Stimulated activated CD8-positive, alpha-beta memory T cell treated with anti-CD3 and anti-CD28 coated beads, Interleukin-12 subunit alpha, Interleukin-12 subunit beta, amount 100 ng/mL, for 1 hour (primary cell): ENCODE measurements around the gene RIC3.
"Not testable (repeated sequence)": the region's sequence is repeated elsewhere in the genome, so short reads cannot be mapped to it uniquely, and the experiment has no call there.

Experiments used
- DNase-seq: peaks from one replicate; pipeline ENCODE4 v3.0.0-alpha.2; 2020; ENCODE audit warnings: low read depth

The RIC3 gene

DNA sequence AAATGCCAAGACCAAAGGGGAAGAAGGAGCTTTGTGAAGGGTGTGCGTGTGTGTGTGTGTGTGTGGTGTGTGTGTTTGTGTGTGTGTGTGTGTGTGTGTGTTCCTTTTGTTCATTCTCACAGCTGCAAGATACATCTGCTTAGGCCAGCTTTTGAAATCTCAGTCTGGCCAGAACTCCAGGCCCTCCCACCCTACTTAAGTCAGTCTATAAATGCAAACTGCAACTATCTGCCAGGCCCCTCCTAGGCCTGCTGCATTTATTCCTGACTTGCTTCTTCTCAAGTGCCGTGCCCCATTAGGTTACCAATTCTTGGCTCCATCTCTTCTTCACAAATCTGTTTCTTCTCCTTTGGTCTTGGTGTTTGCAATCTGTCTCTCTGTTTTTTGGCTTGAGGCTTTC is 21.6 kb upstream of the RIC3 start:
- DNase-seq = no peak

DNA sequence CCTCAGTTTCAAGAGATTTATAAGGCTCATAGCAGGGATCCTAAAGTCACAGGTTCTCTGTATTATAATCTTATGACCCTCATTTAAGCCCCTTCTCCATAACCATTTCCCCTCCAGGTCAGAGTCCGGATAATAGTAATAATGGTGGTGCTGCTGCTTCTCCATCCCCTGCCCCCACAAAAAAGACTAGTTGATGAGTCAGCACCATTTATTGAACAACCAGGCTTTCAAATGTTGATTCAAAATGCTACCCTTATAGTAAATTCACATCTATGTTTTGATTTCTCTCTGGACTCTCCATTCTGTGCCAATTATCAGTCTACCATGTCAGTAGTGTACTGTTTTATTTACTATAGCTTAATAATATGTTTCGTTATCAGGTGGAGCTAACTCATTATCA is 17.6 kb upstream of the RIC3 start:
- no peak for DNase-seq

DNA sequence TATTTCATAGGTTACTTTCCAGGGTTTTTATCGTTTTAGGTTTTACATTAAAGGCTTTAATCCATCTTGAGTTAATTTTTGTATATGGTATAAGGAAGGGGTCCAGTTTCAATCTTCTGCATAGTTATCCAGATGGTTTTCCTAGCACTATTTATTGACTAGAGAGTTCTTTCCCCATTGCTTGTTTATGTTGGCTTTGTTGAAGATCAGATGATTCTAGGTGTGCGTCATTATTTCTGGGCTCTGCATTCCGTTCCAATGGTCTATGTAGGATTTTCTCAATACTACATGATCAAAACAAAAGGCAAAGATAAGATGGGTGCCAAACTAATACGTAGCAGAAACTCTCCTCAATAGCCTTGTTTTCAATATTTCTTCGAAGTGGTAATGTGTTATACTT is 14.3 kb upstream of the RIC3 start:
- no peak for DNase-seq

- DNase-seq = no peak
Measured at GRCh38 chr11:8180469-8180868, 11.6 kb upstream of the RIC3 start.

DNA sequence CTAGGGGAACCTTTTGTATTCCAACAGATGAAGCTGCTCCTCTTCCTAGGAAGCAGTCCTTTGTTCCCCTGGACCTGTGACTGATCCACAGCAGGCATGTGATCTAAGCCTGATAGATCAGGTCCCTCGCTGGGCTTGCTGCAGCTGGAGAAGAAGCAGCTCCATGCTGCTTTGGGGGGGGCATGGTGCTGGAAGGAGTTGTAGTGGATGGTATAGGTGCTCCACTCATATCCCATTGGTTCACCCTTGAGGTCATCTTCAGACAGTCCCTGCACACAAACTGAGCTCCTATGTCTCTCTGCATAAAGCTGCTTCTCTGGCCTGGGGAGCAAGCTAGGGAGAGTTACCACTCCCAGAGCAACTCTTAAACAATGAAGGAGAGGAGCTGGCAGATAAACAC is 9.5 kb upstream of the RIC3 start:
- DNase-seq = no peak

GRCh38 chr11:8177136-8177535 is 8.3 kb upstream of the RIC3 start:
- no peak for DNase-seq

DNA sequence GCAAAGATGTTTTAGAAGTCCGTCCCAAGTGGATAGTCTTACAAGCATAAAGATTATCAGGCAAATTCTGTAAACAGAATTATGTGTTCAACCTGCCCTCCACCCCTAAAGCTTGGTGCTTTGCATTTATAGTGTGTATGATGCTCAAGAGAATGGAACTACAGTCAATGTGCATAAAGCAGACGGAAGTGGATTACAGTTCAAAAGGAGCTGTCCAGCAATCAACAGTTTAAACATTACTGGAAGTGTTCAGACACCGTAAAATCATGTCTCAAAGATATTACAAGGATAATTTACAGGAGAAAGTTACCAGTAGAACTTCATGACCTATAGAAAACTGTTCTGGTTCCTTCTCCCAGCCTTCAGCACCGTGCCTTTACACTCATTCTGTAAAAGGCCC is 1.0 kb downstream of the RIC3 start:
- no peak for DNase-seq

DNA sequence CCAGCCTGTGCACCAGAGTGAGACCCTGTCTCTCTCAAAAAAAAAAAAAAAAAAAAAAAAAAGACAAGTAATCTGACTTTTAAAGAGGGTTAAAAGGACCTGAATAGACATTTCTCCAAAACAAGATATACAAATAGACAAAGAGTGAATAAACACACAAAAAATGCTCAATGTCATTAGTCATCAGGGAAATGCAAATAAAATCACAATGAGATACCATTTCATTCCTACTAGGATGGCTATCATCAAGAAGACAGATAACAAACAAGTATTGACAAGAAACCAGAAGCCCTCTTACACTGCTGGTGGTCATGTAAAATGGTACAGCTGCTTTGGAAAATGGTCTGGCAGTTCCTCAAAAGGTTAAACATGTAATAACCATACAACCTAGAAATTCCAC is 4.1 kb downstream of the RIC3 start:
- no peak for DNase-seq

DNA sequence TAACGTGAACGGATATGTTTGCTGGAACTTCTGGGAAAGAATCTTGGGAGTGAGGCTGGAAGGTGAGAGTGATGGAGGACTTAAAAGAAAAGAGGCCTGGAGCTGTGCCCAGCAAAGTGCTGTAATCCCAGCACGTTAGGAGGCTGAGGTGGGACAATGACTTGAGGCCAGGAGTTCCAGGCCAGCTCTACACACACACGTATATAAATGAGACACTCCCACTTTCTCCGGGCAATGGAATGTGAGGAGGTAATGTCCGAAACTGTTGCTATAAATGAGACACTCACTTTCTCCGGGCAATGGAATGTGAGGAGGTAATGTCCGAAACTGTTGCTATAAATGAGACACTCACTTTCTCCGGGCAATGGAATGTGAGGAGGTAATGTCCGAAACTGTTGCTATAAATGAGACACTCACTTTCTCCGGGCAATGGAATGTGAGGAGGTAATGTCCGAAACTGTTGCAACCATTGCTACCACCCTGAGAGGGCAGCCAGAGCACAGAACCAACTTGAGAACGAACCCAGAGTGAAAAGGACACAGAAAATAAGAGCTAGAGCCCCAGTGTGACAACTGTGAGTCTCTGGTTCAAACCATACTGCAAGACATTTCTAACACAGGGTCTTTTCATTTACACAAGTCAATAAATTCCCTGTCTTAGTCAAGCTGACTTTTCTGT is 7.1 kb downstream of the RIC3 start:
- DNase-seq = not testable (repeated sequence)

GRCh38 chr11:8156877-8157276 is 11.9 kb downstream of the RIC3 start:
- DNase-seq = no peak

DNA sequence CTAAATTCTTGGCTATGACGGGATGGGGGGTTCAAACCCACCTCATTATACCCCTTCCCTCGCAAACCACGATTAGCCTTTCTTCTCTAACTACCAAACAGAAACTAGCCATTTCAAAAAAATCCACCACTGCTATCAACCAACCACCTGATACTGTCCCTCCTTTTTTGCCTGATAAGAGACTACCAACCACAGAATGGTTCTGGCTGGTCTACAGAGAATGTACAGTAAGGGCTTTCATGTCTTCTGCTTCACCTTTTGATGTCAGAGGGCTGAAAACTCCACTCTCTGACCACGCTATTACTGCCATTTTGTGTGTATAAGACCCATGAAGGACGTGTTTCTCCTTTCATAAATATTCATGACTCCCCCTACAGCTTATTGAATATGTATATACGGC is 19.1 kb downstream of the RIC3 start:
- DNase-seq = no peak

GRCh38 chr11:8138526-8138925 is 30.3 kb downstream of the RIC3 start:
- no peak for DNase-seq

DNA sequence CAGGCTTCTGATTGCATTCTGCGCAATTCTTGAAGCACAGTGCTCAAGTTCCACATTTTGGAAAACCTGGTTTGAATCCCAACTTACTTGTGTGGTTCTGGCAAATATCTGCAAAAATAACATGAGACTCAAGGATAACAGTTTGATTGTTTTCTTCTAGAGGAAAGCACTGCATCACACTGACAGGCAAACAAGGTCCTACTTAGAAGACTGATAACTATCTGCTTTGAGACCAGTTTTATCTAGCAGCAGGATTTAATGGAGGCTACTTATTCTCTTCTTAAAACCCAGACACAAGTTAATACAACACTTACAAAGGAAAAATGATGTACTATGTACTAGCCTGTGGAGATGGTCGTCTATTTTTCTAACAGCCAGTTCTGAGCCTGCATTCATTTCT is 41.4 kb downstream of the RIC3 start:
- no peak for DNase-seq

DNA sequence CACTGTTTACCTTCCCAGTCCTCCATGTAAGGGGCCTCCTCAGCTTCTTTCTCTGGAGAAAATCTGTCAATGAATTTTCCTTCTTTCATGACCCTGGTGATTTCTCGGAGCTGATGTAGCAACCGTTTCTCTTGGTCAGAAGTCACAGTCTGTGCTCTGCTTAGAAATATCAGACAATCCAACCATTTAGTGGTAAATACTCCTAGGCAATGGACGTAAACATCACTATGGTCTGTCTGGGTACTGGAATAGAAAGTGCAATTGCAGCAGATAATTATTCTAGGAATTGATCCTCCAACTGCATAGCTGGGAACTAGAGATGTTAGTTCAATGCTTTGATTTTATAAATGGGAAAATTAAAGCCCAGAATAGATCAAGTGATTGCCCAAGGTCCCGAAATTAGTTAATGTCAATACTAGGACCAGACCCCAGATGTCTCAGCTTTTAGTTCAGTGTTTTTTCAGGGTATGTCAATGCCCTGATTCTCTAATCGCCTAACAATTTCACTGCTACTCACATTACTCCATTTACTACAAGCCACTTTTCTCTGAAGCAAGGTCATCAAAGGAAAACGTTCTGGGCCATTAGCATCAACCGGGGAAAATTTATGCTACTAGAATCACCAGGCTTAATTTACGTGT is 42.1 kb downstream of the RIC3 start:
- no peak for DNase-seq

DNA sequence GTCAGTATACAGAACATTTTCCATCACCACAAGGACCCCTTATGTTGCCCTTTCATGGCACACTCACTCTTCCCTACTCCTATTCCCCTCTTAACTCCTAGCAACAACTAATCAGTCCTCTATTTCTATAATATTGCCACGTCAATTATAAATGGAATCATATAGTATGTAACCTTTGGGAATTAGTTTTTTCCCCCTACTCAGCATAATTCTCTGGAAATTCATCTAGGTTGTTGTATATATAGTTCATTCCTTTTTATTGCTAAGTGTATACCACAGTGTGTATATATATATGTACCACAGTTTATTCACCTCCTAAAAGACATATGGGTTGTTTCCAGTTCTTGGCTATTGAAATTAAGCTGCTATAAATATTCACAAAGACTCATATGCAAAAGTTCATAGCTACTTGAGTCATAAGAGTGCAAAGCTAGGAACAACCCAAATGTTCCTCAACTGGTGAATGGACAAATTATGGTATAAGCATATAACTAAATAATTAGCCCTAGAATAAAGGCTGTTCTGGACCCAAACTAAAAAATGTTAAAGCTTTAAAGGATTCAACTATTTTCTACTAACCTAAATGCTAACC is 46.6 kb downstream of the RIC3 start:
- DNase-seq = no peak

DNA sequence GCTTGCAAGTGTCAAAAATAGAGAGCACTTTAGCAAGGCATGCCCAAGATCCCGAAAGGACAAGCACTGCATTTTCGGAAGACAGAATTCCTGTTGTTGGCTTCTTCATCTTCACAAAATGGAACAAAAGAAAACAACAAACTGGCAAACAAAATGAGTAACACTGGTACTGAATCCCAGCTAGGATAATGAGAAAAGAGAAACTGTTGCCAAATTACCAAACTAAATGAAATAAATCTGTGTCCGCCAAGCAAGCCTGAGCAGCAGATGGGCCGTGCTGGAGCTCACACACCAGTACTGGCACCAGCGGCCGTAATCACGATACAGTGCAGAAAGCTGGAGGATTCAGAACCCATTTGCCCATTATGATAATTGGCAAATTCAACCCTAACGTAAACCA is 57.2 kb downstream of the RIC3 start:
- DNase-seq = no peak

GRCh38 chr11:8110396-8110795 is 58.4 kb downstream of the RIC3 start:
- no peak for DNase-seq

- no peak for DNase-seq
Measured at GRCh38 chr11:8109675-8110074, 59.1 kb downstream of the RIC3 start.

DNA sequence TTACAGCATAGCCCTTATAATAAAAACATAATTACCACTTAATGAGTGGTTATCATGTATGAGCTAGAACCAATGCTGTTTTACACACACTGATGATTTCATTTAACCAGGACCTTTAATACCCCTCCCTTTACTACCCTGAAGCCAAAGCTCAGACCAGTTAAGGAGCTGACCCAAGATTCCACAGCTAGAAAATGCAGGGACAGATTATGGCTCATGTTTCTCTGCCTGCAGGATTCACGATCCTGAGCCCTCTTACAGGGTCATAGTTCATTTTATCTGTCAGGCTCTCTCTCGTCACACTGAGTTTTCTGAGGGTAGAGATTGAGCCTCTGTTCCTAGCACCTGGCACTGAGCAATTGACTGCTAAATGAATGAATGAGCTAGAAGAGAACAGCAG is 60.4 kb downstream of the RIC3 start:
- DNase-seq = no peak

GRCh38 chr11:8107642-8108041 is 61.2 kb downstream of the RIC3 start:
- DNase-seq = no peak

DNA sequence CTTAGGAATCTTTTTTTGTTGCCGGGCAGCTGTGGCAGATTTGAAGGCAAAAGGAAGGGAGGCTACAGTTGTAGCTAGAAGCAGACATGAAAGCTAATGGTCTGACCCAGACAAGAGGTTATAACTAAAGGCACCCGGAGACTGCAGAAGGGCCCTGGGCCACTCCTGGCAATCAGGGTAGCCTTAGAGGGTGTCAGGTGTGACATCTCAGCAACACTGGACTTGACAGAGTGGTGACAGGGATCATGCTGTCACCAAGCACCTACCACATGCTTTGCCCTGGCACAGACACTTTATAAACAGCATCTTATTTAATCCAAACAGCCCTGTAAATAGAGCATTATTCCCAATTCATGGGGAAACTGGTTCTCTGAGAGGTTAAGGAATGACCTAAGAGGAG is 62.1 kb downstream of the RIC3 start:
- DNase-seq = no peak

DNA sequence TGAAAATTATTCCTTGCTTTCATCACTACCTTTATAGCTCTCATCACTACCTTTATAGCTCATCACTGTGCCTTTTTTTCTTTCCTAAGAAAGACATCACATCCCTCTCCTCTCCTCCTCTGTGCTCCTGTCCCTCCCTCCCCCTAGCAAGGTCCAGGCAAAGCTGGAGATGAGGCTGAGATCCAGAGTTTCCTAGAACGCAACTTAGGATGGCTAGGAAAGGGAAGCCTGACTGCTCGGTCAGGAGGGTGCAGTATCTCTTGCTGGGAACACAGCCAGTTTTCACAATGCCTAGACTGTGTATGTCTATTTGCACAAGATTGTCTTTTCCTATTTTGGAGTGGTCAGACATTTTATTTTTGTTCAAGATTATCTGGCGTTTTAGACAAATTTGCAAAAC is 63.2 kb downstream of the RIC3 start:
- DNase-seq = no peak

- no peak for DNase-seq
Measured at GRCh38 chr11:8105133-8105532, 63.7 kb downstream of the RIC3 start.

- no peak for DNase-seq
Measured at GRCh38 chr11:8103909-8104308, 64.9 kb downstream of the RIC3 start.
